MCF 10A (cell line): Measurements from ENCODE around the gene RHOBTB3. TPM values are rescaled to one million over a fixed set of nuclear protein-coding genes. Genes with fewer than 3 reads are reported as not detected.

ENCODE experiments used
- BruUV-seq: library from RNA; stranded (reverse); fragments of 400-500 nt; replicated peaks from 2 replicates; lab custom pipeline; 2021; lab: Mats Ljungman, UMichigan
- CTCF ChIA-PET: fragments of 300-600 bp; sonication (Branson Sonifier 250); formaldehyde crosslinking; extraction: SDS; loops from one replicate; lab custom pipeline; 2021; ENCODE audit warnings: antibody characterized with exemption, inconsistent platforms; lab: Yijun Ruan, JAX
- POLR2A ChIA-PET: fragments of 300-600, 350-650 bp; sonication (Branson Sonifier 250); formaldehyde crosslinking; extraction: SDS; loops from one replicate; lab custom pipeline; 2020; ENCODE audit warnings: antibody characterized with exemption, inconsistent platforms; lab: Yijun Ruan, JAX
- DNase-seq: peaks from one replicate; pipeline ENCODE4 v3.0.0-alpha.2; 2018; ENCODE audit not compliant: unreplicated experiment
- H3K27ac Mint-ChIP-seq: one replicate; pipeline ENCODE4 v1.8.0; 2022; ENCODE audit warnings: mild to moderate bottlenecking, low read depth, mixed read lengths; ENCODE audit not compliant: unreplicated experiment
- H3K27me3 Mint-ChIP-seq: one replicate; pipeline ENCODE4 v1.8.0; 2022; ENCODE audit warnings: mixed read lengths; ENCODE audit not compliant: insufficient read depth, unreplicated experiment
- H3K36me3 Mint-ChIP-seq: one replicate; pipeline ENCODE4 v1.8.0; 2022; ENCODE audit warnings: mild to moderate bottlenecking, moderate library complexity, mixed read lengths; ENCODE audit not compliant: insufficient read depth, unreplicated experiment
- H3K4me1 Mint-ChIP-seq: one replicate; pipeline ENCODE4 v1.8.0; 2022; ENCODE audit warnings: mixed read lengths; ENCODE audit not compliant: insufficient read depth, unreplicated experiment
- H3K4me3 Mint-ChIP-seq: one replicate; pipeline ENCODE4 v1.8.0; 2022; ENCODE audit warnings: mild to moderate bottlenecking, moderate library complexity, mixed read lengths; ENCODE audit not compliant: unreplicated experiment
- H3K9me3 Mint-ChIP-seq: one replicate; pipeline ENCODE4 v1.8.0; 2022; ENCODE audit warnings: mixed read lengths; ENCODE audit not compliant: unreplicated experiment
- intact Hi-C: fragments of 100-400 bp; cut with micrococcal nuclease; formaldehyde crosslinking; loops from 2 replicates; pipeline ENCODE4 v1.14.1; 2022
- total RNA-seq: library from RNA; stranded (reverse); gene quantifications from 2 replicates; pipeline ENCODE4 v1.2.3, GENCODE V29; 2022
- TF ChIP-seq, protein P1 (sequence below): fragments of 200-600 bp; IDR thresholded peaks from one replicate; pipeline ENCODE4 v1.8.0; 2022; ENCODE audit warnings: antibody characterized with exemption, mild to moderate bottlenecking; ENCODE audit not compliant: unreplicated experiment

The RHOBTB3 gene
- total RNA-seq, 1 experiment from 2014 or later, result 3.4 TPM

- Mint-ChIP-seq H3K4me3 (no peak overlapping the region), H3K9me3 (no peaks in the 10 kb centered on the region), H3K27me3 (no peaks in the 10 kb centered on the region), H3K36me3 (no peaks in the 10 kb centered on the region), H3K27ac (no peak overlapping the region), H3K4me1 (no peaks in the 10 kb centered on the region)
- intact Hi-C loops, result no loop called here
- ChIA-PET CTCF (interaction anchor here (0.5 to 7.7 kb wide), 8 partner anchors 14 to 139 kb away, joined by 3 to 336 read pairs (median 4); partner anchors contain the start of gene GLRX), POLR2A (interaction anchor here (0.5 to 1.1 kb wide), 3 partner anchors 114 to 548 kb away, joined by 3 to 4 read pairs (median 4); partner anchors contain the start of gene RFESD)
- DNase-seq, result no peak
- BruUV-seq, result no TSS peak
- TF ChIP-seq, protein P1, sequence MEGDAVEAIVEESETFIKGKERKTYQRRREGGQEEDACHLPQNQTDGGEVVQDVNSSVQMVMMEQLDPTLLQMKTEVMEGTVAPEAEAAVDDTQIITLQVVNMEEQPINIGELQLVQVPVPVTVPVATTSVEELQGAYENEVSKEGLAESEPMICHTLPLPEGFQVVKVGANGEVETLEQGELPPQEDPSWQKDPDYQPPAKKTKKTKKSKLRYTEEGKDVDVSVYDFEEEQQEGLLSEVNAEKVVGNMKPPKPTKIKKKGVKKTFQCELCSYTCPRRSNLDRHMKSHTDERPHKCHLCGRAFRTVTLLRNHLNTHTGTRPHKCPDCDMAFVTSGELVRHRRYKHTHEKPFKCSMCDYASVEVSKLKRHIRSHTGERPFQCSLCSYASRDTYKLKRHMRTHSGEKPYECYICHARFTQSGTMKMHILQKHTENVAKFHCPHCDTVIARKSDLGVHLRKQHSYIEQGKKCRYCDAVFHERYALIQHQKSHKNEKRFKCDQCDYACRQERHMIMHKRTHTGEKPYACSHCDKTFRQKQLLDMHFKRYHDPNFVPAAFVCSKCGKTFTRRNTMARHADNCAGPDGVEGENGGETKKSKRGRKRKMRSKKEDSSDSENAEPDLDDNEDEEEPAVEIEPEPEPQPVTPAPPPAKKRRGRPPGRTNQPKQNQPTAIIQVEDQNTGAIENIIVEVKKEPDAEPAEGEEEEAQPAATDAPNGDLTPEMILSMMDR, result no peak
Measured at GRCh38 chr5:95784514-95785302, 53.6 kb downstream of the RHOBTB3 start.

GRCh38 chr5:95786821-95787418 lies 55.8 kb downstream of the RHOBTB3 start:
- Mint-ChIP-seq H3K4me1 (no peaks in the 10 kb centered on the region), H3K36me3 (no peaks in the 10 kb centered on the region), H3K27me3 (no peaks in the 10 kb centered on the region), H3K4me3 (no peak overlapping the region), H3K27ac (no peak overlapping the region), H3K9me3 (no peaks in the 10 kb centered on the region)
- DNase-seq, result no peak
- intact Hi-C loops, result no loop called here
- CTCF ChIA-PET, result interaction anchor here (0.6 to 7.7 kb wide), 5 partner anchors 9 to 542 kb away, joined by 3 to 336 read pairs (median 4); partner anchors contain the start of gene RFESD
- POLR2A ChIA-PET, result interaction anchor here (0.7 to 2.0 kb wide), 4 partner anchors 33 to 143 kb away, joined by 3 to 6 read pairs (median 4); partner anchors contain the start of gene GLRX
- no TSS peak for BruUV-seq
- TF ChIP-seq, protein P1, result no peak

GRCh38 chr5:95788493-95788892 lies 57.4 kb downstream of the RHOBTB3 start:
- POLR2A ChIA-PET, result interaction anchor here (1.1 kb wide), 1 partner anchor 124 kb away, joined by 3 read pairs; no protein-coding TSS in a partner anchor
- no peaks in the 10 kb centered on the region for H3K9me3 Mint-ChIP-seq
- intact Hi-C loops, result no loop called here
- no peak overlapping the region for H3K27ac Mint-ChIP-seq
- CTCF ChIA-PET, result interaction anchor here (0.7 to 5.0 kb wide), 4 partner anchors 15 to 524 kb away, joined by 3 to 27 read pairs (median 4); no protein-coding TSS in a partner anchor
- H3K4me1 Mint-ChIP-seq, result no peaks in the 10 kb centered on the region
- H3K36me3 Mint-ChIP-seq, result no peaks in the 10 kb centered on the region
- TF ChIP-seq, protein P1, result no peak
- DNase-seq, result no peak
- H3K4me3 Mint-ChIP-seq, result no peak overlapping the region
- no peaks in the 10 kb centered on the region for H3K27me3 Mint-ChIP-seq
- no TSS peak for BruUV-seq

- no TSS peak for BruUV-seq
- ChIA-PET CTCF (interaction anchor here (0.6 to 5.0 kb wide), 4 partner anchors 10 to 61 kb away, joined by 3 to 49 read pairs (median 16); no protein-coding TSS in a partner anchor), POLR2A (interaction anchor here (0.6 to 1.2 kb wide), 2 partner anchors 32 to 549 kb away, joined by 3 read pairs; no protein-coding TSS in a partner anchor)
- DNase-seq, result no peak
- TF ChIP-seq, protein P1, result no peak
- Mint-ChIP-seq H3K4me3 (no peak overlapping the region), H3K4me1 (no peaks in the 10 kb centered on the region), H3K36me3 (no peaks in the 10 kb centered on the region), H3K9me3 (no peaks in the 10 kb centered on the region), H3K27me3 (no peaks in the 10 kb centered on the region), H3K27ac (no peak overlapping the region)
- intact Hi-C loops, result no loop called here
Measured at GRCh38 chr5:95791751-95792150, 60.6 kb downstream of the RHOBTB3 start.
